ENCODE measurements around the gene PPP5C.

DNA sequence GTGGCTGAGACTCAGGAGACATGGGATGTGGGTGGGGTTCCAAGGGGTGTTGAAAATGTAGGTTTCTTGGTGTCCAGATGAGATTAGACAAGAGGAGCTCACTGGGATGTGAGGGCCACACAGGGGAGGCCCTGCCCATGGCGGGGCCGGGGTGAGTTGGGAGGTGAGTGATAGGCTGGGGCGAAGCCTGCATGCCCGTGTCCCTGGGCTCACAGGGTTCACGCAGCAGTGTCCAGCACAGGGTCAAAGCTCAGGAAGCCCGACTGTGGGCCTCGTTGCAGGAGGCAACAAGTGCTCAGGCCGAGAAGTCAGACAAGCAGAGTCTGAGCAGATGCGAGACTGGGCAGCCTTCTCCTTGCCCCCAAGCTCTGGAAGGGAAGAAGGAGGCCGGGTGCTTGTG lies 39.3 kb downstream of the PPP5C start:
- TF ChIP-seq, protein P1, sequence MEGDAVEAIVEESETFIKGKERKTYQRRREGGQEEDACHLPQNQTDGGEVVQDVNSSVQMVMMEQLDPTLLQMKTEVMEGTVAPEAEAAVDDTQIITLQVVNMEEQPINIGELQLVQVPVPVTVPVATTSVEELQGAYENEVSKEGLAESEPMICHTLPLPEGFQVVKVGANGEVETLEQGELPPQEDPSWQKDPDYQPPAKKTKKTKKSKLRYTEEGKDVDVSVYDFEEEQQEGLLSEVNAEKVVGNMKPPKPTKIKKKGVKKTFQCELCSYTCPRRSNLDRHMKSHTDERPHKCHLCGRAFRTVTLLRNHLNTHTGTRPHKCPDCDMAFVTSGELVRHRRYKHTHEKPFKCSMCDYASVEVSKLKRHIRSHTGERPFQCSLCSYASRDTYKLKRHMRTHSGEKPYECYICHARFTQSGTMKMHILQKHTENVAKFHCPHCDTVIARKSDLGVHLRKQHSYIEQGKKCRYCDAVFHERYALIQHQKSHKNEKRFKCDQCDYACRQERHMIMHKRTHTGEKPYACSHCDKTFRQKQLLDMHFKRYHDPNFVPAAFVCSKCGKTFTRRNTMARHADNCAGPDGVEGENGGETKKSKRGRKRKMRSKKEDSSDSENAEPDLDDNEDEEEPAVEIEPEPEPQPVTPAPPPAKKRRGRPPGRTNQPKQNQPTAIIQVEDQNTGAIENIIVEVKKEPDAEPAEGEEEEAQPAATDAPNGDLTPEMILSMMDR (IDR thresholded peaks at IDR 0.05) = no peak
- TF ChIP-seq POLR2A (IDR thresholded peaks at IDR 0.05) = no peak
